Amygdala (tissue), 56 donors: Measurements from ENCODE around the gene TIMM8B.
"Not testable (repeated sequence)": the region's sequence is repeated elsewhere in the genome, so short reads cannot be mapped to it uniquely, and the experiment has no call there.

Experiments
- DNase-seq, 56 donors: peaks; one replicate each; lab custom pipeline; 2025; lab: John Stamatoyannopoulos, UW

Gene TIMM8B

GRCh38 chr11:112085822-112086421, 634 bp downstream of the TIMM8B start:
- DNase-seq, result peak in 14 of 56 donors; percentile 3 to 55 (median 32)

- DNase-seq, result no peak
These were observed 3.8 kb downstream of the TIMM8B start for GRCh38 chr11:112082729-112083128.

- peak; percentile 22 to 92 (median 74) for DNase-seq
These were observed 12.4 kb downstream of the TIMM8B start, which contains the start of the genes NKAPD1 and PIH1D2 for GRCh38 chr11:112073941-112074811. Gene NKAPD1 (plus strand): TSS chr11:112074299. CDS start chr11:112075575, 1,276 bp downstream. Gene PIH1D2 (minus strand): TSS chr11:112074017. CDS start chr11:112073174, 843 bp downstream.

GRCh38 chr11:112062923-112063322, 23.6 kb downstream of the TIMM8B start:
- DNase-seq, result no peak

- no peak for DNase-seq
These were observed 28.5 kb downstream of the TIMM8B start for GRCh38 chr11:112058103-112058502.

GRCh38 chr11:112057170-112057569, 29.4 kb downstream of the TIMM8B start:
- no peak for DNase-seq

- DNase-seq, result no peak
These were observed 34.8 kb downstream of the TIMM8B start for GRCh38 chr11:112051768-112052167.

- DNase-seq, result no peak
These were observed 35.8 kb downstream of the TIMM8B start for GRCh38 chr11:112050721-112051120.

GRCh38 chr11:112049777-112050176, 36.8 kb downstream of the TIMM8B start:
- DNase-seq, result no peak

- not testable (repeated sequence) for DNase-seq
These were observed 38.3 kb downstream of the TIMM8B start for GRCh38 chr11:112048256-112048655.

- DNase-seq, result not testable (repeated sequence)
These were observed 39.9 kb downstream of the TIMM8B start for GRCh38 chr11:112046647-112047046.

GRCh38 chr11:112044961-112045360, 41.6 kb downstream of the TIMM8B start:
- DNase-seq, result no peak

GRCh38 chr11:112042961-112043304, 43.6 kb downstream of the TIMM8B start:
- no peak for DNase-seq

GRCh38 chr11:112042161-112042960, 44.2 kb downstream of the TIMM8B start:
- no peak for DNase-seq

GRCh38 chr11:112037527-112037926, 49.0 kb downstream of the TIMM8B start:
- no peak for DNase-seq
